Activated CD4-positive, alpha-beta T cell treated with anti-CD3 and anti-CD28 coated beads, Interleukin-2, amount 50 U/mL, for 16 hours (primary cell): Measurements from ENCODE around the gene CEACAM18.
A peak's percentile ranks its signal among the peaks of the same experiment; 100 is the strongest.
"Not testable (repeated sequence)": the region's sequence is repeated elsewhere in the genome, so short reads cannot be mapped to it uniquely, and the experiment has no call there.

ENCODE experiments used
- DNase-seq: peaks from one replicate; pipeline ENCODE4 v3.0.0-alpha.2; 2020

The CEACAM18 gene

DNA sequence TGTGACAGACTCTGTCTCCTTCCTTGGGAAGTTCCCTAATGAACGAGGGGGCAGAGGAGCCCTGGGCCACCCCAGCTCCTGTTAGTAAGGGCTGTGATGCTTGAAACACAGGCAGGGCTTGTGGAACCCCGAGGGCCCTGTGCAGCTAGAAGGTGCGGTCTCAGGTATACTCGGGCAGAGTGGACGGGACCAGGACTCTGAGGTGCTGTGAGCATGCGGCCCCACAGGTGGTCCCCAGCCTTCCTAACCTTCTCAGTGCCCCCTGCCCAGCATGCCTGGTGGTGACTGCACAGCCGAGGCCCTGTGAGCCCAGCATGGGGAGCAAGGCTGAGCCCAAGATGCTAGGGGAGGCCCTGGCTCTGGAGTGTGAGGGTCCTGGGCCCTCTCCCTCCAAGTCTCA lies 16.1 kb upstream of the CEACAM18 start:
- no peak for DNase-seq

DNA sequence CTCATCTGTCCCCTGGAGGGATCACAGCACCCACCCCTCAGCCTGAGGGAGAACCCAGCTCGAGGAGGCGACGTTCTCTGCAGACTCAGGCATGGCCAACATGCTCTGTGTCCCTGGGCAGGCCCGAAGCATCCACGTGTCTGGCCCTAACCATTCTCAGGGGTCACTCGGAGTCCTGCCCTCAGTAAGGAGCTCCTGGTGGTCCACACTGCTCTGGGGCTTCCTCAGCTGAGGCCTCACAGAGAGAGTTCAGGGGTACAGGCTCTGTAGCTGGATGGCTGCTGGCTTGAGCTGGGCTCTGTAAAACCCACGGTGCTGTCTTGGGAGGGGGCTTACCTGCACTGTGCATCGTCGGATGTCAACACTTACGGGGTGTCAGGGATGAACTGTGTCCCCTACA lies 15.7 kb upstream of the CEACAM18 start:
- DNase-seq: no peak

GRCh38 chr19:51463976-51464581 lies 14.3 kb upstream of the CEACAM18 start:
- not testable (repeated sequence) for DNase-seq

GRCh38 chr19:51466723-51467122 lies 11.6 kb upstream of the CEACAM18 start:
- no peak for DNase-seq

- DNase-seq: no peak
These were observed 10.3 kb upstream of the CEACAM18 start for GRCh38 chr19:51467864-51468544.

GRCh38 chr19:51468545-51468920 lies 9.8 kb upstream of the CEACAM18 start:
- no peak for DNase-seq

DNA sequence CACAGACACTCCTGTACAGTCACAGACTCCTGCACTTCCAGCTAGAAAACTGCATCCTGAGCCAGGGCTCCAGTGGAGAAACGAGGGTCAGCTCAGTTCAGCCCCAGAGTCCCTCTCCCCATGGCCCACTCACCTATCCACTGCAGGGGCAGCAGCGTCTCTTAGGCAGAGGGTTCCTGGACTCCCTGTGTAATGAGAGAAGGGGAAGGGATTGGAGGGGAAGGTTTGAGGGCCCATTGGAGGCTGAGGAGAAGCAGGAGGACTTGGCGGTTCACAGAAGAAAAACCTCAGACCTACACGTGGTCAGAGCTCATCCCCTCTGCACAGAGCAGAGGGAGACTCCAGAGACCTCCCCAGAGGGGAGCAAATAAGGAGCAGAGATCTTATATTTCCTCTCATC lies 9.2 kb upstream of the CEACAM18 start:
- no peak for DNase-seq

DNA sequence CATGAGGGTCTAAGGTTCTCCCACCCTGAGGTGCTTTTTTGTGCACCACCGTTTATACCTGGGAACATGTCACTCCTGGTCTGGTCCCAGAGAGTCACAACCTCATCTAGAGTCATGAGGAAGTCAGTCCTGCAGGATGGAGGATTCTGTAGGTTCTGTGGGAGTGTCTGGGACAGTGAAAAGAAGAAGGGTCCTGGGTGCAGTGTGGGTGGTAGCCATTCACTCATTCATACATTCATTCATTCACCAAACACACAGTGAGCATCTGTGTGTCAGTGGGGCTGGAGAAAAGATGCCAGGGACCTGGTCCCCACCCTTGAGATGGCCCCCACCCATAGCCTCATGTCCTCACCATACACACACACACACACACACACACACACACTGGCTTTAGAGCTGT lies 8.7 kb upstream of the CEACAM18 start:
- no peak for DNase-seq

DNA sequence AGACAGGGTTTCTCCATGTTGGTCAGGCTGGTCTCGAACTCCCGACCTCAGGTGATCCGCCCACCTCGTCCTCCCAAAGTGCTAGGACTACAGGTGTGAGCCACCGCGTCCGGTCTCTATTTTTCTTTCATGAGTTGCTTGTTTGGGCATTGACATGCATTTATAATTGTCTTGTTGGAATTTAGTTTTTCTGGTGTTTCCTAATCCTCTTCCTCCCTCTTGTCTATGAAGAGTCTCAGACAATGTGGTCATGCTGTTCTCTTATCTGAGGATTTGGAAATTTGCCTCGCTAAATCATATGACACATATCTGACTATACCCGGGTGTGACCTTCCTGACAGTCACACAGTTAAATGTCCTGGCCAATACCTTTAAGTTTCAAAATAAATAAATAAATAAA lies 7.4 kb upstream of the CEACAM18 start:
- DNase-seq: no peak

DNA sequence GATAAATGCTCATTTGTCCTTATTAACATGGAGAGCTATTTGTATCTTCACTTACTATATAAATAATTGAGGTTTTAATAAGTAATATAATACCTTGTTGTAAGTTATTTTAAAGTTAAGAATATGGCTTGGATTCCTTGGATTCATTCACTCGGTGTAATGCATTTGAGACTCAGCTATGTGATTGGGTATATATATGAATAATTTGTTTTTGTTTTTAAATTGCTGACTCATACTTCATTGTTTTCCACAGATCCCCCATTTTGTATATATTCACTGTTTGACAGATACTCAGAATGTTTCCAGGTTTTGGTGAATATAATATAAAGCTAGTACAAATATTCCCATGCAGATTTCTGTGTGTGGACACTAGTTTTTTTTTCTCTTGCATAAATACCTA lies 6.8 kb upstream of the CEACAM18 start:
- no peak for DNase-seq

DNA sequence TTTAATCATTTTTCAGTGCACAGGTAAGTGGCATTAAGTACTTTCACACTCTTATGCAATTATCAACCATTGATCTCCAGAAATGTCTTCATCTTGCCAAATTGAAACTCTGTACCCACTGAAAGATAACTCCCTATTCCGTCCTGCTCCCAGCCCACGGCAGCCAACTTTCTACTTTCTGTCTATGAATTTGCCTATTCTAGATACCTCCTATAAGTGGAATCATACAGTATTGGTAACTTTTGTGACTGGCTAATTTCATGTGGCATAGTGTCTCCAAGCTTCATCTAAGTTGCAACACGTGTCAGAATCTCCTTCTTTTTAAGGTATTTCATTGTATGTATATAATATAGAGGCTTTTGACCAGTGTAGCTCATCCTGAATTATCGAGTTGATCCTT lies 5.7 kb upstream of the CEACAM18 start:
- no peak for DNase-seq

GRCh38 chr19:51473009-51473707 lies 5.2 kb upstream of the CEACAM18 start:
- DNase-seq: peak; percentile 77

- no peak for DNase-seq
These were observed 2.2 kb upstream of the CEACAM18 start for GRCh38 chr19:51476164-51476563.

GRCh38 chr19:51477344-51477743 lies 995 bp upstream of the CEACAM18 start:
- no peak for DNase-seq

- no peak for DNase-seq
These were observed 1.4 kb downstream of the CEACAM18 start for GRCh38 chr19:51479531-51480331.

DNA sequence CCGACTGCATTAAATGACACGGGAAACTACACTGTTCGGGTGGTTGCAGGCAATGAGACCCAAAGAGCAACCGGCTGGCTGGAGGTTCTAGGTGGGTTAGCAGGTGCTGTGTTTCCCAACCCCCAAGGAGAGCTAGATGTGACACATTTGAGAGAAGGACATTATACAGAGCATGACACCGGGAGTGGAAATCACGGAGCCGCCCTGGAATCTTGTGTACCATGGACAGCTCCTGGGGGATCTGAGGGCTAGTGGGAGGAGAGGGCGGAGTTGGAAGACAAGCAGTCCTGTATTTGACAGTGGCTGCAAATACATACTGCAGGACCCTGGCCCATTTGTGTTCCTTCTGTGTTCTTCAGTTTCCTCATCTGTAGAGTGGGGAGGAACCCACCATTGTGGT lies 2.3 kb downstream of the CEACAM18 start:
- DNase-seq: no peak

DNA sequence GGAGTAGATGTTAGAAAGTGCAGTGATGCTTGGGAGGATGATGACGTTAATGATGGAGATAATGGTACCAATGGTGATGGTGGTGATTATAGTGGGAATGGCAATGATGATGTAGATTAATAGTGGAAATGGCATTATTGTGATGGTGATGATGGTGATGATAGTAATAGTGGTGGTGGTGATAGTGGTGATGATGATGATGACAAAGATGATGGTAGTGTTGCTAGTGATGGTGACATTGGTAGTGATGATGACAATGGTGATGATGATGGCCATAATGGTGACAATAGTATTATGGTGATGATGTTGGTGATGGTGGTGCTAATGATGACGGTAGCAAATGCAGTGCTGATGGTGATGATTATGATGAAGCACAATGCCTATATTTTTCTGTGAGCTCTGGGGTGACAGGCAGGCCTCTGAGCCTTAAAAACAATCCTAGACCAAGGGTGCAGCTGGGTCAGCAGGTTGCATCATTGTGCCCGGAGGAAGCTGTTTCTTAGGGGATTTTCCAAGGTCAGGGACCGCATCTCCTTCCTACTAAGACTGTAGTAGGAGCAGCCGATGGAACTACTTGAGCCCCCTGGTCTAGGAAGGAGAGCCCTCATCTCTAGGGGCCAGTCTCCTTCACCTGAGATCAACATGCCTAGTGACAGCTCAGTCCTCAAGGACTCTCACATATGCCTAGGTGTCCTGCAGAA lies 7.8 kb downstream of the CEACAM18 start:
- DNase-seq: no peak

- no peak for DNase-seq
These were observed 10.2 kb downstream of the CEACAM18 start for GRCh38 chr19:51488491-51488890.

GRCh38 chr19:51489113-51489512 lies 10.8 kb downstream of the CEACAM18 start:
- DNase-seq: no peak

DNA sequence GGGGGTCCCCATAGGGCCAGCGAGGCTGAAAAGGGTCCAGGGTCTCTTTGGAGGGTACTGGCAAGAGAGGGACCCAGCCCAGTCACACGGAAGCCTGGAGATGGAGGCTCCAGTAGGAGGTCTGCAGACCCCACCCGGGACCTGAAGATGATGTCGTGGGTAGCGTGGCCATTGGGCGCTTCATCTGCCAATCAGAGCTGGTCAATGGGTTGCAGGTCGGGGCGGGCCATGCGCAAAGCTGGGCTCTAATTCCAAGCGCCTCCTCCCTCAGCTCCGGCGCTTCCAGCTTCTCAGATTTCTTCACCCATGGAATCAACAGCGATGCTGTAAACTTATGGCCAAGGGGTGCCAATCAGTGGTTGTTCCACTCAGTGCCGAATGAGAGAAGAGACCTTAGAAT lies 12.3 kb downstream of the CEACAM18 start:
- DNase-seq: no peak

DNA sequence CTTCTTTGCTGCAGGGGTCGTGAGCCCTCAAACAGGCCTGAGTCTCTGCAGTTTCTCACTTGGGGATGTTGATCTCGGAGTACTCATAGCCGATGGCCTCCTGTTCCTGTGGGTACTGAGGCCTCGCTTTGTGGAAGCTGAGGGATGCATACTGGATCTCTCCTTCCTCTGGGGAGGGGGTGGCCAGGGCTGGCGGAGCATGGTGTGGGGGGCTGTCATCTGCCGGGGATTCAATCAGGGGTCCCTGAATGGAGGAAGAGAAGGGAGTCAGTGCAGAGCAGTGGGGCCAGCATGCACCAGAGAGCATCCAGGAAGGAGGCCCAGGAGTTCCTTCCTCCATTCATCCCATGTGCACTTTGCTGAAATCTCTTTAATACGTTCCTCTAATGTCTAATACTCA lies 13.2 kb downstream of the CEACAM18 start:
- DNase-seq: no peak

DNA sequence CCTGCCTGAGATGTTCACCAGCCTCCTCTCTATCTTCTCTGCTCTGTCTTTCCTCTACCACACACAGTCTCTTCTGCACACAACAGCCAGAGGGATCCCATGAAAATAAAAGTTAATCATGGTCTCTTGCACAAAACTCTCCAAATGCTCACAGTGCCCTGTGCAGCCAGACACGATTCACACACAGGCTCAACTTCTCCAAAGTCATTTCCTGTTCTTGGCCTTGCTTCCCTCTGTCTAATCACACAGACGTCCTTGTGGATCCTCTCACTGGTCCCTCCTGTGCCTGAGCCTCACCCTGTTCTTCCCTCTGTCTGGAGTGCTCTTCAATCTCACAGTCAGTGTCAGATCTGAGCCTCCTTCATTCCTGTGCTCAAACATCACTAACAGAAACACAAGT lies 15.4 kb downstream of the CEACAM18 start:
- DNase-seq: no peak

DNA sequence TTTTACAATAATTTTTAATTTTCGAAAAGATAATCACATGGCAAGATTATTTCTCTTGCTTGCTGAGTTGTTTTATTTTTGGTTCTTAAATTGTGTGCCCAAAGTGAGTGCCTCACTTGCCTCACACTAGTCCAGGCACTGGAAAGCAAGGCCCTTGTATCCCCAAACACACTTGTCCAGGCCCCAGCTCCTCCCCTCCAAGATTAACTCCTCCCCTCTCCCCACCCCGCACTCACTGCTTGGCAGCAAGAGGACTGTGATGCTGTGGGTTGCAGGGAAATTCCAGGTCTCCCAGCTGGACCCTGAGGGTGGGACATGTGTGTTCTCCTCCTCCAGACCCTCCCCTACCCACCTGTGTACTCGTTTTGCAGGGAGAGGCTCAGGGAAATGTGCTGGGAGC lies 19.3 kb downstream of the CEACAM18 start:
- no peak for DNase-seq
